ENCODE measurements around the gene CYB5R3. TPM values are rescaled to one million over a fixed set of nuclear protein-coding genes. Genes with fewer than 3 reads are reported as not detected.
"Not testable (repeated sequence)": the region's sequence is repeated elsewhere in the genome, so short reads cannot be mapped to it uniquely, and the experiment has no call there.

Gene CYB5R3
- total RNA-seq, 1 donor from 2014 or later: 77.3 TPM

DNA sequence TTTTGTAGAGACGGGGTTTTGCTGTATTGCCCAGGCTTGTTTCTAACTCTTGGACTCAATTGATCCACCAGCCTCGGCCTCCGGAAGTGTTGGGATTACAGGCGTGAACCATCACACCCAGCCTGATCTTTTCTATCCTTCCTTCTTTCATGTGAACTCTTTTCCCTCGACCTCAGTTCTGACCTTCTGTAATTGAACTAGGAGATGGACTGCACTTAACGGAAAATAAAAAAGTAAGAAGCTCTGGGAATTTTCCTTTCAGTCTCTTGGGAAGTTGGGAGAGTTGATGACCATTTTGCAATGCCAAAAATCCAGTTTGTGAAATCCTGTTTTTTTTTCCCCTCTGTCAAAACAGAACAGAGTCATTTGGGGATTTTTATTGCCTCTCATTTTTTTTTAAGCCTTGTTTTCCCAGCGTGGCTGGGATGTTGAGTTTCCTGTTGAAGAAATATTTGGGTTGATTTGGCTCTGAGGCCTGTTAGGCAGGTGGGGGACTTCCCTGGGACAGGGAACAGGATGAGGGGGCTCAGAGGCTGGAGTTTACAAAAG is 26.9 kb upstream of the CYB5R3 start:
- no peaks in the 10 kb centered on the region for H3K4me1 Mint-ChIP-seq (ENCODE audit: low read depth)

DNA sequence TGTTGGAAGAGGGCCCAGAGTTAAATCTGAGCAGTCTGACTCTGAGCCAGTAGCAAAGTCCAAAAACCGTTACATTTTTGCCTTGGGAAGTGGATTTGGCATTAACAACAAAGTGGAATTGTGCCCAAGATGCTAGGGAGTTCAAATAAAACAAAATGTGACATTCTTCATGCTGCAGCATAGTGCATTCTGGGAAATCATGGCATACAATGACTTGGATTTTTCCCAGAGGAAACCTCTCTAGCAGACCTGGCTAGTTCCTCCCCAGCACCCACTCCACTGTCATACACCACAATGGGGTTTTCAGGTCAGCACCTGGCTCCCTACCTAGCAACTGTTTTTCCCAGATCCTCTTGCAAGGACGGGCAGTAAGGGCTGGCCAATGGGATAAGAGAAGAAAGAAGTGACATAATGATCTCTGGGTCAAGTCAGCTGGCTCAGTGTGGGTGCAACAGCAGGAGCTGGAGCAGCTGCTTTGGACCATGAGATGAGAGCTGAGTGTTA is 24.8 kb upstream of the CYB5R3 start:
- DNase-seq (ENCODE audit: low spot score, unreplicated experiment): no peak
- Mint-ChIP-seq H3K4me3 (ENCODE audit: low read depth) (no peak overlapping the region), H3K27me3 (peaks cover 8% of the 10 kb centered on the region), H3K27ac (no peak overlapping the region), H3K9me3 (ENCODE audit: low read depth) (peaks cover 6% of the 10 kb centered on the region), H3K36me3 (ENCODE audit: insufficient read depth) (no peaks in the 10 kb centered on the region), H3K4me1 (ENCODE audit: low read depth) (no peaks in the 10 kb centered on the region)
- TF ChIP-seq, protein P1, sequence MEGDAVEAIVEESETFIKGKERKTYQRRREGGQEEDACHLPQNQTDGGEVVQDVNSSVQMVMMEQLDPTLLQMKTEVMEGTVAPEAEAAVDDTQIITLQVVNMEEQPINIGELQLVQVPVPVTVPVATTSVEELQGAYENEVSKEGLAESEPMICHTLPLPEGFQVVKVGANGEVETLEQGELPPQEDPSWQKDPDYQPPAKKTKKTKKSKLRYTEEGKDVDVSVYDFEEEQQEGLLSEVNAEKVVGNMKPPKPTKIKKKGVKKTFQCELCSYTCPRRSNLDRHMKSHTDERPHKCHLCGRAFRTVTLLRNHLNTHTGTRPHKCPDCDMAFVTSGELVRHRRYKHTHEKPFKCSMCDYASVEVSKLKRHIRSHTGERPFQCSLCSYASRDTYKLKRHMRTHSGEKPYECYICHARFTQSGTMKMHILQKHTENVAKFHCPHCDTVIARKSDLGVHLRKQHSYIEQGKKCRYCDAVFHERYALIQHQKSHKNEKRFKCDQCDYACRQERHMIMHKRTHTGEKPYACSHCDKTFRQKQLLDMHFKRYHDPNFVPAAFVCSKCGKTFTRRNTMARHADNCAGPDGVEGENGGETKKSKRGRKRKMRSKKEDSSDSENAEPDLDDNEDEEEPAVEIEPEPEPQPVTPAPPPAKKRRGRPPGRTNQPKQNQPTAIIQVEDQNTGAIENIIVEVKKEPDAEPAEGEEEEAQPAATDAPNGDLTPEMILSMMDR (IDR thresholded peaks at IDR 0.05; ENCODE audit: unreplicated experiment): no peak

More for the DNA sequence above, 26.9 kb upstream of the CYB5R3 start:
- no peak for DNase-seq (ENCODE audit: low spot score, unreplicated experiment)
- Mint-ChIP-seq H3K4me3 (ENCODE audit: low read depth) (no peak overlapping the region), H3K36me3 (ENCODE audit: insufficient read depth) (no peaks in the 10 kb centered on the region), H3K27ac (peak overlapping the region; percentile 15), H3K27me3 (peaks cover 8% of the 10 kb centered on the region), H3K9me3 (ENCODE audit: low read depth) (peaks cover 6% of the 10 kb centered on the region)
- TF ChIP-seq, protein P1 (IDR thresholded peaks at IDR 0.05; ENCODE audit: unreplicated experiment): no peak

DNA sequence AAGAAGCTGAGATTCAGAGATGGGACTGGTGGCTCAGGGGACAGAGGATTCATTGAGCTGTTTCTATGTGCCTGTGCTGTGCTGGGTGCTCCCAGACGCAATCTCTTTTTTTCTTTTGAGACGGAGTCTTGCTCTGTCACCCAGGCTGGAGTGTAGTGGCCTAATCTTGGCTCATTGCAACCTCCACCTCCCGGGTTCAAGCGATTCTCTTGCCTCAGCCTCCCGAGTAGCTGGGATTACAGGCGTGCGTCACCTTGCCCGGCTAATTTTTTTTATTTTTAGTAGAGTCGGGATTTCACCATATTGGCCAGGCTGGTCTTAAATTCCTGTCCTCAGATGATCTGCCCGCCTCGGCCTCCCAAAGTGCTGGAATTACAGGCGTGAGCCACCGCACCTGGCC is 23.9 kb upstream of the CYB5R3 start:
- H3K27ac Mint-ChIP-seq; H3K9me3 Mint-ChIP-seq (ENCODE audit: low read depth); H3K4me1 Mint-ChIP-seq (ENCODE audit: low read depth): not testable (repeated sequence)

GRCh38 chr22:42670921-42671709 is 21.9 kb upstream of the CYB5R3 start:
- H3K36me3 Mint-ChIP-seq (ENCODE audit: insufficient read depth): no peaks in the 10 kb centered on the region
- no peak overlapping the region for H3K4me3 Mint-ChIP-seq (ENCODE audit: low read depth)
- TF ChIP-seq, protein P1 (IDR thresholded peaks at IDR 0.05; ENCODE audit: unreplicated experiment): no peak
- DNase-seq (ENCODE audit: low spot score, unreplicated experiment): no peak
- no peaks in the 10 kb centered on the region for H3K9me3 Mint-ChIP-seq (ENCODE audit: low read depth)
- no peak overlapping the region for H3K27ac Mint-ChIP-seq
- H3K27me3 Mint-ChIP-seq: peaks cover 2% of the 10 kb centered on the region
- no peaks in the 10 kb centered on the region for H3K4me1 Mint-ChIP-seq (ENCODE audit: low read depth)

More for the DNA sequence above, 23.9 kb upstream of the CYB5R3 start:
- DNase-seq (ENCODE audit: low spot score, unreplicated experiment); H3K4me3 Mint-ChIP-seq (ENCODE audit: low read depth); H3K27me3 Mint-ChIP-seq; H3K36me3 Mint-ChIP-seq (ENCODE audit: insufficient read depth): not testable (repeated sequence)

- Mint-ChIP-seq H3K4me1 (ENCODE audit: low read depth) (no peaks in the 10 kb centered on the region), H3K4me3 (ENCODE audit: low read depth) (no peak overlapping the region), H3K27ac (no peak overlapping the region), H3K36me3 (ENCODE audit: insufficient read depth) (no peaks in the 10 kb centered on the region), H3K27me3 (peaks cover 9% of the 10 kb centered on the region), H3K9me3 (ENCODE audit: low read depth) (no peaks in the 10 kb centered on the region)
- DNase-seq (ENCODE audit: low spot score, unreplicated experiment): no peak
- TF ChIP-seq, protein P1 (IDR thresholded peaks at IDR 0.05; ENCODE audit: unreplicated experiment): no peak
These were observed 20.9 kb upstream of the CYB5R3 start for GRCh38 chr22:42670046-42670445.

GRCh38 chr22:42666393-42666792 is 17.2 kb upstream of the CYB5R3 start:
- H3K36me3 Mint-ChIP-seq (ENCODE audit: insufficient read depth); H3K27ac Mint-ChIP-seq; H3K4me3 Mint-ChIP-seq (ENCODE audit: low read depth); H3K4me1 Mint-ChIP-seq (ENCODE audit: low read depth); H3K9me3 Mint-ChIP-seq (ENCODE audit: low read depth); DNase-seq (ENCODE audit: low spot score, unreplicated experiment): not testable (repeated sequence)
- peaks cover 18% of the 10 kb centered on the region for H3K27me3 Mint-ChIP-seq

All from progenitor cell of endocrine pancreas (in vitro differentiated cells).